HG02763 (cell line): ENCODE measurements around the gene ADAM12.
"Not testable (repeated sequence)": the region's sequence is repeated elsewhere in the genome, so short reads cannot be mapped to it uniquely, and the experiment has no call there.

Experiments
- ATAC-seq: cut with Tn5 transposase; IDR thresholded peaks from one replicate; pipeline ENCODE4 v1.9.1; 2021; ENCODE audit warnings: mild to moderate bottlenecking, moderate library complexity; ENCODE audit not compliant: unreplicated experiment

ADAM12 gene

DNA sequence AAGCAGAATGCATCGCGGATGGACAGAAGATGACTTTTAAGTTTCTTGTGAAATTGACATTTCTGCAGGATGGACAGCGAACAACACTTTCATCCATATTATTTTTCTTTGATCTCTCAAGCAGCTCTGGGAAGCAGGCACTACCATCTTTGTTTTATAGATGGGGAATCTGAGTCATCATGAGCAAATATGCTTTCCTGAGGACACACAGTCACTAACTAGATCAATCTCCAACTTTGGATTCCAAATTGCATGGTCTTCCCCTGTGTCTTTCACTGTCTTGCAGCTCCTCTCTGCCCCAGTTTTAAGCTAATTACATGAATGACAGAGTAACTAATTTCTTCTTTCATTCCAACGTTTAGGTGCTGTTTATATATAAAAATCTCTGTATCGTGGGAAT, 201.5 kb downstream of the ADAM12 start:
- no peak for ATAC-seq

DNA sequence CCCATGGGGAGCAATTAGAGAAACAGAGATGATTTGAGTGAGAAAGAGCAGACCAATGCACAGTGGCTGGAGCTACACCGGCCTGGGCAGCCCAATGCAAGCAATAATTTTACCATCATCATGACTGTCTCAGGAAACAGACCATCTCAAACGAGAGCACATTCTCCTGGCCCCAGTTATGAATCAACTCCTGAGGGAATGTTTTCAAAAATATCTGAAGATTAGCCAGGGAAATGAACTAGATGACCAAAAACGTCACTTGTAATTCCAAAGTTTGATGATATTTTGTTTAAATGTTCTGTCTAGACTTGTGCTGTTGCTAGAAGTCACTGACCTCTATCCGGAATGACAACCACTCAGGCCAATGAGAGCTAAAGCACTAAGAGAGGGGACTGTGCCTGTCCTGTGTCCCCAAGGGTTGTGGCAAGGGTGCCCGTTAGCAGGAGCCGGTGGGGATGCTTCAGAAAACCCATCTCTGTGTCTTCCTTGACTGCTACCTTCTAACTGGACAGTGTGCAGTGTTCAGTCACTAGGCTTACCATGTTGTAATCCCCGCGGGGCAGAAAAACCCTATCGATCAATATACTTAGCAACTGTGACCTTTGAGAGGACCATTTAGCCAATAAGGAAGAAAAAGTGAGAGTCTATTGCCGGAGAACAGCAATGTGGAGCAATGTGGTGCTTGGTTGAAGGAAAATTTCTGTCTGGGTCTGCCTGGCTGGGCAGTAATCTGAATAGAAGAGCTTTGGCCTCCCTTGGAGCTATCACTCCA, 202.4 kb downstream of the ADAM12 start:
- ATAC-seq = no peak

DNA sequence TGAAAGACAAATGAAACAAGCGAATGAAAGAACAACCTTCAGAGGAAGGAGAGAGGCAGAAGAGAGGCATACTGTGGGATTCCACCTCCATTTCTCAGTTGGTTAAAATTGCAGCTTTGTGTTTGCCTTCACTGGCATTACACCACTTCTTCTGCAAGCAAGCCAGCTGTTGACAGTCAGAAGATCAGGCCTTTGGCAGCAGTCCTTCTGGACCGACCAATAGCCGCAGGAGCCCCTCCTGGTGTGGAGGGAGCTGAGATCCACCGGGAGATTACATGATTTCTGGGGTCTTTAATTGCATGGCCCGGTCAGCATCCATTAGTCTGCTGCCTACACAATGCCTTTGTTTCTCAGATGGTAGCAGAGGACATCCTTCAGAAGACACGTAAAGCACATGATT, 206.7 kb downstream of the ADAM12 start:
- no peak for ATAC-seq

DNA sequence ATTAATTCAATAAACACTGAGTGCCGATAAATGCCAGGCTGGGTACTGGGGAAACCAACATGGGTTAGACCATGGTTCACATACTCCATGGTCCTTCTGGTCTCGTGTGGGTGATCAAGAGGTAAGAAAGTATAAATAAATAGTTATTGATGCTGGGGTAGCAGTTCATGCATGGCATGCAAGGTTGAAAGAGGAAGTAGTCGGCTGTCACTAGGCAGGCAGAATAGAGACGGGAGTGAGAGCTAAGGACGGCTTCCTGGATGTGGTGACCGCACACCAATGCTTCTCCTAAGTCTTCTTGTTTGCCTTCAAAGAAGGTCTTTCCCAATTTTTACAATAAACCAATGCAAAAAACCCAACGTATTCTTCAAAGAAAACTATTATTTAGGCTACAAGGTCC, 208.6 kb downstream of the ADAM12 start:
- no peak for ATAC-seq

DNA sequence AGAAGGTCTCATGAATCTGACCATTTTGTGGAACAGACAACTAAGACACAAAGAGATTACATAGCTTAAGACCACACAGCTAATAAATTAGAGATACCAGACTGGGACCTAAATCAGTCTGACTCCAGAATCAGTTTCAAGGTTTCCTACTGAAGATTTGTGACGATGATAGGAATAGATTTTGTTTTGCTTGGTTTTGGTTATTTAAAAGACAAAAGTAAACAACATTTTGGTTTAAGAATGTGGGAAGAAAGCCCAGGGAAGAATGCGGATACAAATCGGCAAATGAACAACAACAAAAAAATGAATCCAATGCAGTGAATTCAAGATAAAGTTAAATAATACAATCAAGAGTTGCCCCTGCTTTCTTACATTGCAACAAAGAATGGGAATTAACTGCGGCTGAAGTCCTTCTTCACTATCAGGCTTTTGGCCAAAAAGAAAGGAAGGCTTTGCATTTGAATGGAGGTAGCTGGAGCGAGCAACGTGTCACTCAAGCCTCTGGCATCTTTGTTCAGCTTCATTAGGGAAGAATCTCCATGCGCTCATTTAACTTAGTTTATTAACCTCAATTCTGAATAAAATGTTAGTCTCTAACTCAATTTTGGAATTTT, 210.8 kb downstream of the ADAM12 start:
- ATAC-seq = no peak

DNA sequence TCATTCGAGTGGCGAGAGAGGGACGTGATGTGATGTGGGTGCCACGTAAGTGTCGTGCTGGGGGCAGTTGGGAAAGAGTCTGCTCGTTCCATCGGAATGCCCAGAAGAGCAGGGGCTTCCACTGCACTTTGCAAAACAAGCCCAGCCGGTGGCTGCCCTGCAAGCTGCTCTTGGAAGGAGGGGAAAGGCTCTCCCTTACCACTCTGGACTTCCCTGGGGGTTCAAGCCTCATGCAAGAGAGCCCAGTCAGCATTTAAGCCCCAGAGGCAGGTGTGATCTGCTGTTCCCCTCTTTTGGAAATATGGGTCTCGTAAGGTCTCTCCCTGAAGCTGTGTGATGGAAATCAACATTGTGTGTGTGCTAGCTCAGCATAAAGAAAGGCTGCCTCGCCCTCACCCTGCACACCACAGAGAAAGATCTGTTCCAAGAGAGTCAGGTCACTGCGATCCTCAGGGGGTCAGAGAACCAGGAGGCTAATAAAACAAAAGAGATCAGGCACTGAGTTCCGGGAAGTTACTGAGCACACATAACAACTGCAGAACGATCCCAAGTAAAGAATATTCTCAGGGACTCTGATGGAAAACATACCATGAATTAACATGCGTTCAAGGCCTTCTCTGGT, 212.5 kb downstream of the ADAM12 start:
- no peak for ATAC-seq

DNA sequence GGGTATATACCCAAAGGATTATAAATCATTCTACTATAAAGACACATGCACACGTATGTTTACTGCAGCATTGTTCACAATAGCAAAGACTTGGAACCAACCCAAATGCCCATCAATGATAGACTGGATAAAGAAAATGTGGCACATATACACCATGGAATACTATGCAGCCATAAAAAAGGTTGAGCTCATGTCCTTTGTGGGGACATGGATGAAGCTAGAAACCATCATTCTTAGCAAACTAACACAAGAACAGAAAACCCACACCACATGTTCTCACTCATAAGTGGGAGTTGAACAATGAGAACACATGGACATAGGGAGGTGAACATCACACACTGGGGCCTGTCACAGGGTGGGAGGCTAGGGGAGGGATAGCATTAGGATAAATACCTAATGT, 215.5 kb downstream of the ADAM12 start:
- not testable (repeated sequence) for ATAC-seq

DNA sequence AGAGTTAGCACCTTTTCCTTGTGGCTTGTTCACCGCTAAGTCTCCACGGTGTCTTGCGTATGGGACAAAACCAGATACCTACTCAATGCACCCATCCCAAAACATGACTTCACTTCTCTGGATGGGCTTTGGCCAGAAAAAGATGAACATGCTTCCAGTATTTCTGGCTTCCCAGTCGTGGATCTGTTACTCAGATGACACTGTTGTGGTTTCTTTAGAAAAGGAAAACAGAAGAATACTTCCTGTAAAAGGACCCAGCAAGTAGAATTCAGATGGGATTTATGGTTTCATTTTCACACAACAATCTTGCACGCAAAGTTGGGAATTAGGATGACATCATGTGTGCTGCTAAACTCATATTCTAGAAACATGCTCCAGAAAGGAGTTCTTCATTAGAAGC, 216.7 kb downstream of the ADAM12 start:
- no peak for ATAC-seq

DNA sequence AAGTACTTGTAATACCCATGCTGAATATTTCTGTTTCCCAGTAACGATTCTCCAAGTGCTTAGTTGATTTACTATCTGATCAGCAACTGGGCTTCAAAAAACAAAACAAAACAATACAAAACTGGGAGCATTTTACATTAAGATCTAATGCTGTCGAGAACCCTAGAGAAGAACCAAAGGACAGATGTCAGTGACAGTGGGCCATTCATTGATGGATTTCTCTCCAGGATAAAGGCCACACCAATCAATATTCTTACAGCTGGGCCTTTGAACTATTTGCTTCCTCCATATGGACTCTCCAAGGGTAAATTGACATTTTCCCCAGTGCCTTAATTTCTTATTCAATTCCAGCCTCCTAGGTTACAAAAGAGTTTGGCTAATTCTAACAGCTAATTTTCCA, 217.5 kb downstream of the ADAM12 start:
- ATAC-seq = no peak

DNA sequence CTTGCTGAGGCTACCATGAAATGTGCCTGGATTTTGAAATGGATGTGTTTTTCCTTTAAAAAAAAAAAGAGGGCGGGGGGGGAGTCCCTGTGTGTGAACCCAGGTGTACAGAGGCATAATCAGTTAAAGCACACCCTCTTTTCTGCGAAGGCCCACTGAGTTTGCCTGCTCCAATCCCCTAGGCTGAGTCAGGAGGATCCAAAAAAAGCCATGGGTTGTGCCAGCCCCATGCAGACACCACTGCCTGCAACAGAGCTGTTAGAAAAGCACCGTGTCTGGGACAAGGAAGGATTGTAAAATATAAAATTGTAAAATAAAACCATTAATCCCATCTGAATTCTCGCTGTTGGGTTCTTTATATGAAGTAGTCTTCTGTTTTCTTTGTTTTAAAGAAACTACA, 217.9 kb downstream of the ADAM12 start:
- ATAC-seq = no peak

DNA sequence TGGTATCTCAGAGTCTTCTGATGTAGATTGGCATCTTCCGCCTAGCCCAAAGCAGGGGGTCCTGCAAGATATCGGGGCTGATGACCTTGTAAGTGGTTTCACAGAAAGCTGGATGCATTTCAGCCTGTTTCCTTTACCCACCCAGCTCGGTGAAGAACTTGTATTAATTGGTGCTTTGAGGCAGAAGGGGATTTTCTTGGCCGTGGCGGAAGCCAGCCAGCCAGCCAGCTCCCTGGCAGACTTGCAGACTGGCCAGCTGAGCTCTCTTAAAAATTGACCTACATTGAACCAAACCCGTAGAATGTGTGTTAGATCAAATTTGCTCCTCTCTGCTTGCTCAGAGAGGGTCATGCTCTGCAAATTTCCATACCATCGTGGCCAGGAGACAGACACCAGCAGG, 218.4 kb downstream of the ADAM12 start:
- ATAC-seq = no peak

DNA sequence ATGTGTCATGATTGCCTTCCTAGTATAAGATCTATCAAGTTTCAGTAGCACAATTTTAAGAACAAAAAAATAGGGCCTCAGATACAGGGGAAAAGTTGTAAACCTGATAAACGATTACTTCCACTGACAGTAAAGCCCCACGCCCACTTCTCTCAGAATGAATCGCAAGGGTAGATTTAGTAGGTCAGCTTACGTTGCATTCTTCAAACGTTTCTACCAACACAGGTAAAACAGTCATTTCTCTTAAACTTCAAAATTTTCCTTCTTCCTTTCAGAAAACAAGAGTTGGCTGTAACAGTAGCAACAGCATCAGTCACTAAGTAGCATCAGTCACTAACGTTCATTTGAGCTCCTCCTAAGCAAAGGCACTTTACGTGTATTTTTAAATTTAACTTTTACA, 221.5 kb downstream of the ADAM12 start:
- ATAC-seq = no peak

DNA sequence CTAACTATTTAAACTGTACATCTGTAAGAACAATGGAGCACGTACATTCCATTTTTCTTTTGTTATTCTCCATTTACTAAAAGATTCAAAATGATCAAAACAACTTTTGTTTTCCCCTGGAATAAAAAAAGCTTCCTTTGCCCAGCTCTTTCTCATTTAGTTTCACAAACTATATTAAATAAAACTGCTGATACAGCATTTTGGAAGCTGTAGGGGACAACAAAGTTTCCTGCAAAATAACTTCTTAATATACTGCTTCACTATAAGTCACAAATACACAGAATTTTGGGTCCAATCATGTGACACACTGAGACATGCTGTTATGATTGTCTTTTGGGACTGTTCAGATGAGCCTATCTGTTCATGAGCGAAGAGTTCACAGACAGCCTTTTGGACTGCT, 222.4 kb downstream of the ADAM12 start:
- no peak for ATAC-seq

DNA sequence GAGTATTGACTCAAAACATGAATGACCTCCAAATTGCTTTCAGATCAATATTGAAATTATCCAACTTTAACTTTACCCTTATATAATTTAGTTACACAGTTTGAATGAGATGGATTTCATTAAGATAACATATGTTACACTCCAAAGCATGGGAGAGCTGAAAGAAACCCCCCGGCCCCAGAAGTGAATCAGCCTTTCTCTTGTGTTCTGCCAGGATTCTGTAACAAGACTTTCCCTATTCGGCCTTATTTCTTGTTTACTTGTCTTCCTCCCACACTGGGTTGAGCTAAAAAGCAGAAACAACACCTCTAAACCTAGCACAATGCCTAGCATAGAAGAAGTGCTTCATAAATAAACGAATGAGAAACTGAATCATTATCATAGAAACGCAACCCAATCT, 224.8 kb downstream of the ADAM12 start:
- no peak for ATAC-seq

DNA sequence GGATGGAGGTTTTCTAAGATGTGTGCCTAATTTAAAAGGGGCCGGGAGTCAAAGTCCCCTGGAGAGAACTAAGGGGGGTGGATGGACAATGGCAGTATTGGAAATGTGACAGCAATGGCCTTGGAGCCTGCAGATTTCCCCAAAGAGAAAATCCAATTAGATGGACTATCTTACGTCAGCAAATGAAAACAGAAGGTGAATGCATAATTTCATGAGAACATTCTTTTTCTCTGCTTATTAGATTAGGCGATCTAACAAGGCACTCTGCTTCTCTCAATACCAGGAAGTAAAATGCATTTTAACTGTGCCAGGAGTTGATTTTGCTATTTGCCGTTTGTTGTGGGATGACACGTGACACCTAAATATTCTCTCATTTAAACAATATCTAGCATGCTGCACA, 226.6 kb downstream of the ADAM12 start:
- no peak for ATAC-seq

DNA sequence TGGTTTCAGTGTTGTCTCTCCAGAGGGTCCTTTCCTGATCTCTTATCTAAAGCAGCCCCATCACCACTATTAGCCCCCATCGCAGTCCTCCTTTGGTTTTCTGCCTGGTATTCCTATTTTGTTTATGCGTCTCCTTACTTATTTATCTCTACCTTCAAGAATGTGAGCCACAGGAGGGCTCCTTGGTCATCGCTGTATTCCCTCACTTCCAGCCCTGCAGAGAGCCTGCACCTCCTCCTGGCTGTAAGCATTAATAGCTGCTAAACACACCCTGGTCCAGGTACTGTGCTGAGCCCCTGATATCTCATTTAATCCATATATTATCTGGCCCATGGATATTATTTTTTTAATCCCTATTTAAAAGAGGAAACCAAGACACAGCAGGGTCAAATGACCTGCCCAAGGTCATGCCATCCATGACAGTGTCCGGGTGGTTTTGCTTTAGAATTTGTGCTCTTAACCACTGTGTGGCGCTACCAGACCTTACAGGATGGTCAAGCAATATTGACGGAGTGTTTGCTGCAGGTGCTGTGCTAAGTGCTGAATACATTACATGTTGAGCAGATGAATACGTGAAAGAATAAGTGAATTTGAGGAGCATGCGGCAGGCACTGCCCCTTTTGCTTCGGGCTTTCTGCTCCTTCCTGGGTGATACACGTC, 227.2 kb downstream of the ADAM12 start:
- ATAC-seq = no peak

DNA sequence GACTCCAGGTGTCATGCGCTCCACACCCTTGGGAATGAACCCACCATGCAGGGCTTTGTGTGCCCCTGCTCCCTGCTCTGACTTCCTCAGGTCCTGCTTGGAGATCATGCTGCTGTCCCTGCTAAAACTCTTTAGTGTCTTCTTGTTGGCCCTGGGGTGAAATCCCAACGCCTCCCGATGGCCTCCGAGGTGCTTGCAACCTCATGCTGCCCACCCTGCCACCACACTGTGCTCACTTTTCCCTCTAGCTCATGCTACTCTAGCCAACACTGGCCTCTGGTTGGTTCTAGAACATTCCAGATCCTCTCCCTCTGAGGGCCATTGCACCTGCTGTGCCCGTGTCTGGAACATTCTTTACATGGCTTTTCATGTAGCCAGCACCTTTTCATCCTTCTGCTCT, 227.7 kb downstream of the ADAM12 start:
- ATAC-seq = no peak

DNA sequence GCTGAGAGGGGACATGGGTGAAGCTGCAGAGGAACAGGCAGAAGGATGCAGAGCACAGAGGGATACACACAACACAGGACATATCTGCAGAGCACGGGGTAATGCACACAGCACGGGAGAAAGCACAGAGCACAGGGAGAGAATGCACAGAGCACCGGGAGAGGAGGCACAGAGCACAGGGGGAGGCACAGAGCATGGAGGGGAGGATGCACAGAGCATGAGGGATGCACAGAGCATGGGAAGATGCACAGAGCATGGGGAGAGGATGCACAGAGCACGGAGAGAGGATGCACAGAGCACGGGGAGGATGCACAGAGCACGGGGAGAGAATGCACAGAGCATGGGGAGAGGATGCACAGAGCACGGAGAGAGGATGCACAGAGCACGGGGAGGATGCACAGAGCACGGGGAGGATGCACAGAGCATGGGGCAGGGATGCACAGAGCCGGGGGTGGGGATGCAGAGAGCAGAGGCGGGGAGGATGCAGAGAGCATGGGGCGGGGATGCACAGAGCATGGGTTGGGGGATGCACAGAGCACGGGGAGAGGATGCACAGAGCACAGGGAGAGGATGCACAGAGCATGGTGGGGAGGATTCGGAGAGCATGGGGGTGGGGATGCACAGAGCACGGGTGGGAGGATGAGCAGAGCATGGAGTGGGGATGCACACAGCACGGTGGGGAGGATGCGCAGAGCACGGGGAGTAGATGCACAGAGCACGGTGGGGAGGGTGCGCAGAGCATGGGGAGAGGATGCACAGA, 230.0 kb downstream of the ADAM12 start:
- no peak for ATAC-seq

DNA sequence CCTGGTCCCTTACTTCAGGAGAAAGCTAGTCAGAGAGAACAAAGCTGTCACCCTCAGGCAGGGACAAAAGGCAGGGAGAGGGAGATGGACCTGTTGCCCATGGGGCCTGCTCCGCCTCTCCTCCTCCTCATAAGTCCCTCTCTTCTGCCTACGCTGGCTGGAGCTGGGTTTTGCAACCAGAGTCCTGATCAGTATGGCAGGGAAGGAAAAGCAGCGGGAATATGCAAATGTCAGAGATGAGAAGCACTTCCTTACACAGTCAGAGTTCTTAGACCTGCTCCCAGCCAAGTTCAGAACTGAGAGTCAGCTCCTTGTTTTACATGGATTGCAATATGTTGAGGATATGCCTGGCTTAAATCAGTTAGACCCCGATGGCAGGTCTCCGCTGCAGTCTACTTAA, 231.1 kb downstream of the ADAM12 start:
- ATAC-seq = no peak

DNA sequence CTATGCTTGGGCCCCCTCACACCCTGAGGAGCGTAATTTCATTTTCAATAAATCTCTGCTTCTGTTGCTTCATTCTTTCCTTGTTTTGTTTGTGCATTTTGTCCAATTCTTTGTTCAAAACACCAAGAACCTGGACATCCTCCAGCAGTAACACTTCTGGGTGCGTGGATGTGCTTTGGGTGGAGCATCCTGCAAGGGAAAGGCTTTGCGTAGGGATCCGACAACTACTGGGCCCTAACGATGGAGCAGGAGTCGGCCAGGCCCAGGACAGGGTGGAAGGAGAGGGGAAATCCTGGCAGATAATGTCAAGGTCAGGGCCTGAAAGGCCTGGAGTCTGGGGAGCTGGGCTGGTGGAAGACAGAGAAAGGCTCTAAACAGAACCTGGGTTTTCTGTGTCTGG, 231.8 kb downstream of the ADAM12 start:
- no peak for ATAC-seq

DNA sequence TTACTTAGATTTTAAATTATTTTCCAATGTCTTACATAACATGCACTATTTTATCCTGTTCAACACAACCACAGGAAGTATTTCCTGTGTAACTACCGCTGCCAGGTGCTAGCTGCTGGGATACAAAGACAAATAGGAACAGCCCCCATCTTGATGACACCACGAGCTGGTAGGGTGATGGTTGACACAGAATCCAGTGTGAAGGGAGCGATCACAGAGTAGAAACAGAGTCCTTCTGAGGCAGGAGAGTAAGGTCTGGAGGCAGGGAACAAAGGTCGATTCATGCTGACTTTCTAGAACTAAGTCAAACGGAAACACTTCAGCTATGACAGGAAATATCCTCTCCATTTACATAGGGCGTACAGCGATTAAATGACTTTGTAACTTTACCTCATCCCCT, 232.3 kb downstream of the ADAM12 start:
- ATAC-seq = no peak
